Central memory CD4-positive, alpha-beta T cell (primary cell): ENCODE results near the gene SCD5.

Source experiments
- DNase-seq: peaks from one replicate; pipeline ENCODE4 v3.0.0; 2022

SCD5 gene

DNA sequence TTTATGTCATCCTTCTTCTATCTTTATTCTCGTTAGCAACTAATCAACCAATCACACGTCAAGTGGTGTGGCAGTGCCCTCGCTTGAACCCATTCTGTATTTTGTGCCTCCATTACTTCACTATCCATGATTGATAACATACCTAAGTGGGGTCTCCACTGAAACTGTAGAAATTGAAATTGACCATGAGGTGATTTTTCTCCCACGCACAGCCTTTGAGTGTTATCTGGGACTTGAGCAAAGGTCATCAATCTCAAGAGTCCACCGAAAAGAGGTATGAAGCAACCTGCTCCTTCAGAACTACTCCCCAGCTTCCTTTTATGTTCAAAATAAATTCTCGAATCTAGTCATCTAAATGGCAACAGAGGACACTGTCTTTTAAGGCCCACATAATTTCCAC lies 111.1 kb downstream of the SCD5 start:
- no peak for DNase-seq

GRCh38 chr4:82681754-82682153 lies 116.8 kb downstream of the SCD5 start:
- no peak for DNase-seq

- no peak for DNase-seq
Measured at GRCh38 chr4:82680834-82681233, 117.8 kb downstream of the SCD5 start.

DNA sequence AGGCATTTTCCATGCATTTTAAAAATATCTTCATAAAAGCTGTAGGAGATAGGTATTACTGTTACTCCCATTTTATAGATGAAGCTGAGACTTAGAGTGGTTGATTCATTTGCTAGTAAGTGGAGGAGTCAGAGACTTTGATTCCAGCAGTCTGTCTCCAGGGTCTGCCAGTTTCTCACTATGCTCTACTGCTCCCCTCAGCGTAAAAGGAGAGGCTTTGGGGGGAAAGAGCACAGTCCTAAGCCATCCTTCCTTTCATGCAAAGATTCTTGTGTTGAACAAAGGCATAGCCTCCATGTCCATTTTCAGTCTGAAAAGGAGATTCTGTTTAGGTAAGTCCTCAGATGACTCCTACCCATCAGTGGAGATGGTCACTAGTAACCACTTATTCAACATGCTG lies 119.1 kb downstream of the SCD5 start:
- no peak for DNase-seq

GRCh38 chr4:82678051-82678450 lies 120.5 kb downstream of the SCD5 start:
- no peak for DNase-seq

DNA sequence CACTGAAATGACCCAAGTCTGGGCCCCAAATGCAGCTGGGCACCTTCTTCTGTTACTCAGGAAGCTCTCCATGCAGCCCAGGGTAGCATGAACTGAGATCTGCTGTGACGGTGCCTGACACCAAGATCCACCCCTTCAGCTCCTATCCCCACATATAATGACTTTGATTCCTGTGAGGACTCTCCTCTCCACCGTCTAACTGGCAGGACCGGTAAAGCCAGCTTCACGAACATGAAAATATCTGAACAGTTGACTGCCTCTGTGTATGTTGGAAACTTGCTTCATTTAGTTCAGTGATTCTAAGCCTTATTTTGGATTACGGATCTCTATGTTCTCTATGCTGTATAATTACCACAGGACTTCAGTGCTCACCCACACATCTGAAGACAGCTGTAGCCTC lies 121.3 kb downstream of the SCD5 start:
- DNase-seq: no peak

- no peak for DNase-seq
Measured at GRCh38 chr4:82667761-82668480, 130.7 kb downstream of the SCD5 start.

DNA sequence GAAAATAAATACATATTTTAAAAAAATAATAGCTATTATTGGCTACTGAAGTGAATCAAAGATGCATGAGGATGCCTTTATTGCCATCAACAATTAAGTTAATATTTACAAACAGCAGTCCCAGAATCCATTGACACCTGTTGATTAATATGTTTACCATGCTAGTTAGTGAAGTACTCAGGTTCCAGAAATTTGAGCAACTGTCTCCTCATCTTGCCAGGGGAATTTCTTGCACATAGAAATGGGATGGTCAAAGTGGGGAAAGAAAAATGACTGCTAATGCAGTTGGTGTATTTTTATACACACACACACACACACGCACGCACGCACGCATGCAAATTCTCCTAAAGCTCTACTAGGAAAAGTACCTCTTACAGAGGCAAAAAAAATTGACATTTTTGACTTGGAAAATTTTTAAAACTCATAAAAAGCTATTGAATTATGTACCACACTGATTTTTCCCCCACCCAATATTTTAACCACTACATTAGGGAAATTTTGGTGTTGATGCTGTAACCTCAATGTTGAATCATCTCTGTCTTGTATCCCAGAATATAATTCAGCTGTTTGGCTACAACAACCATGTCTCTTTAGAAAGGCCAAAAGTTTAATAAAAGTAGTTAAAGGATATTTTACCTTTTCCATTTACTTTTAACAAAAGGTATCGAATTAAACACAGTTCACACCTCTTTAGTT lies 131.5 kb downstream of the SCD5 start:
- no peak for DNase-seq

GRCh38 chr4:82661181-82661992 lies 137.2 kb downstream of the SCD5 start:
- DNase-seq: no peak

GRCh38 chr4:82652062-82652461 lies 146.5 kb downstream of the SCD5 start:
- no peak for DNase-seq

- DNase-seq: no peak
Measured at GRCh38 chr4:82650868-82651267, 147.7 kb downstream of the SCD5 start.

GRCh38 chr4:82648356-82648755 lies 150.2 kb downstream of the SCD5 start:
- no peak for DNase-seq

DNA sequence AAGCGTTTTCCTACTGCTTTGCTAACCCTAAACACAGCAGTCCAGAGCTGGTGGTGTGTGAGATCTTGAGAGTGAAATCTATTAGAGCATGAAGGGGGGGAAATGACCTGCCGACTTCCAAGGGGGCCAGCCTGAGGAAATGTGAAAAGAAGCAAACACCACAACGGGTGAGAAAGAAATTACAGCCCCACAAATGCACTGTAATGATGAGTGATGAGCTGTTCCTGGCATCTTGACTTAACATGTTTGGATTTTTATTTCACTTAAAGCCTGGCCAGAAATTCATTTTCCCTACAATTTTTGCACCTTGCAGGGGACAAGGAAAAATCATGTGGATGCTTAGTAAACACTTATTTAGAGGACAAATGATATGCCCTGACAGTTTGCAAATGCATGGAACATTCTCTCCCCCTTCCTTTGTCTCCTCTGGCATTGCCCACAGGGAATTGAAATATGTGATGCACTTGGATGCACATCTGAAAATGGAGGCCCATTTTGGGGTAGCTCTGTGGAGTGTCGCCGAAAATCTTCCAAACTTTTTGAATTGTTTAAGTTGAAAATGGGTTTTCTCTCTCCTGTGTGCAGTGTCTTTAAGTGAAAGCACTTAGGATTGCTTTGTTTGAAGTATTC lies 152.5 kb downstream of the SCD5 start:
- DNase-seq: no peak

DNA sequence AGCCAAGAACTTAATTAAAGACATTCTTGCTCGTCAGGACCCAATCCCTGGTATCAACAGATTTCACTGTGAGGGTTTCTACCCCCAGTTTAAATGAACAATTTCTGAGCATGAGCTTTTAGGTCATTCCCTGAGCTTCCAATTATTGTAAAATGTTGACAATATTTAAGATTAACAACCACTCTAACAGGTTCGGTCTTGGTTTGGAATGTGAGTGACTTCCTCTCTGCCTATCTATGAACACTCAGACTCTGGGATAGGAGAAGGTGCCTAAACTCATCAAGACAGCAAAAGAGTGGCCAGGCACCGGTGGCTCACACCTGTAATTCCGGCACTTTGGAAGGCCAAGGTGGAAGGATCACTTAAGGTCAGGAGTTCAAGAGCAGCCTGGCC lies 153.9 kb downstream of the SCD5 start:
- no peak for DNase-seq

DNA sequence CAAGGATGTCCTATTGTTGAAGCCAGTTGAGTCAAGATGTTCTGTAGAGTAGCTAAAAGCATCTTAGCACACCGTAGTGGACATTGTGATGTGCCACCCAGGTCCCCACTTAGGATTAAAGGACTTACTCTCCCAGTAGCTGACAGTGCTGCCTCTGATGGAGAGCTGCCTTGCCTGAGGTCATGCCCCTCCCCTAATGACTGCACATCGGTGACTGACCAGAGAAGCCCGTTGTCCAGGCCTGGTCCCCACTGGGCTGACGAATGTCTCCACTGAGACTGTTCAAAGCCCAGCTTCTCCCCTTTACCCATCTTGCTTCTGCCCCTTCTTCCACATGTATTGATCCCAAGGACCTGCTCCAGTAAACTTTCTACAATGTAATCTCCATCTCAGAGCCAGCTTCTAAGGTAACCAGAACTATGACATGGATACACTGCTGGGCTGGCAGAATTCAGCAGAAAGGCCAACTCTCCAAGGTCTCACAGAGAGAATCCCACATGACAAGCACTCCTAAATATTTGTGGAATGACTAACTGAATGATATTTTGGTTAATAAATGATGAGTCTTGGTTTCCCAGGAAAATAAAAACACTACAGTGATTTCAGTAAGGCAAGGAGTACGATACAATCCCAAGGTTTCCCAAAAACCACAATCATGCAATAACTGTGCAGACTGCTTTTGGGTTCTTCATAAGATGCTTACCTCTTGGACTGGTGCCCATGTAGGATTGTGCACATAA lies 154.4 kb downstream of the SCD5 start:
- no peak for DNase-seq

DNA sequence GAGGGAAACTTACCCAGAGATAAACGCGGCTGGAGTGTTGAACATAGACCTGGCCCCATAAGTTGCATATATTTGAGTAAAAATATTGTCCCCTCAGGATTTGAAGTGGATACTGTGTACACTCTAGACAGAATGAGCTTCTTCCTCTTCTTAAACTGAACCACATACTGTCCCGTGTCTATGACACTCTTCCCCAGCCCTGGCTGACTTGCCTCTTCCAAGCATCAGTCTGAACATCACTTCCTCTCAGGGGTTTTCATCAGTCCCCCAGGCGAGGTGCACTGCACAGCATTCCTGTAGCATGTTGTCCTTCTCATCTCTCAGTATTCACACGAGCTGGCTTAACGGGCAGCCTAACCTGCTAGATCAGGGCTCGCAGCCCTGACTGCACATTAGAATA lies 156.3 kb downstream of the SCD5 start:
- no peak for DNase-seq

GRCh38 chr4:82640540-82640939 lies 158.1 kb downstream of the SCD5 start:
- DNase-seq: no peak

GRCh38 chr4:82639971-82640370 lies 158.6 kb downstream of the SCD5 start:
- DNase-seq: no peak

GRCh38 chr4:82638479-82638878 lies 160.1 kb downstream of the SCD5 start:
- DNase-seq: no peak

DNA sequence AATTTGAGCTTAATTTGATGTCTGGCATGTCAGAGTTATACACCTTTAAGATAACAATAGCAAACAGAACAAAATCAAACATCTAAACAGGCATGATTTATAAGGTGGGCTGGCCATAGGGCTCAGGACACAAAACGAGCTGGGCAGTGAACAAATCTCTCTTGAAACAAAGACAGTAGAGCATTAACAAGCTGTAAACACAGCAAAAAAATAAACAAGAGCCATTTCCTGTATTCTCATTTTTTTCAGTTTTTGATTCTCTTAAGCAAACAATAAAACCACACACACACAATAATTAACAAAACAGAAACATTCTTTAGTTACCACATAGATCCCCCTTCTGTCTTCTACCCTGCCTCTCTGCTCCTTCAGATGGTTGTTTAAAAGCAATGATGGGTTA lies 168.5 kb downstream of the SCD5 start:
- DNase-seq: no peak

DNA sequence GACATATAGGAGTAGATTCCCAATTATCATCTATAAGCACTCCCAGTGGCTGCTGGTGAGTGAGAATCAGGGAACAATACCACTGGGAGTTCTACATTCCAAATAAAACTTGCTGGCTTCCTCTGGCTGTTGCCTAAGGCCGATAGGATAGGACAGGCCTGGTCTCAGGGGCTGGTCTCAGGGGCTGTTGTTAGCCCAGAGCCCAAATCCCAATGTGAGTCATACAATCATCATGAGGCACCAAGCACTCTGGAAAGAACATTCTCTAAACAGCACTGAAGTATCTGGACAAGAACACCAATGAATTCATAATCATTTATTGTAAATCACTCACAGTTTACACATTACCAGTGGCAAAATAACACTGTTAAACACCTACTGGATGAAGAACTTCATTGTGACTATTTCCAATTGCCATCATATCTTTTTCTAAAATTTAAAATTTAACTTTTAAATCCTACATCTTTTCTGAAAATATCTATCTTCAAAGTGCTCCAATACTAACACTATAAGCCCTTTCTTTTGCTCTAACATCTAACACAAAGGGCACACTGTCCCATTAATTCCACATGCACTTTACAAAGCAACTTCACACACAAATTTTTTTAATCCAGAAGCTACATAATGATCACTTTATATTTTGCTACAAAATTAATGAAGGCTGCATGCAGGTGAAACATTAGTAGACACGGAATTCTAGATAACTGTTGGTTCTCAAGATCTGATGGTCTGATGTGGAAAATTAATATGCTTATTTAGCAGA lies 169.2 kb downstream of the SCD5 start:
- DNase-seq: no peak
